H9 (cell line): ENCODE measurements around the gene ARF1. TPM values are rescaled to one million over a fixed set of nuclear protein-coding genes. Genes with fewer than 3 reads are reported as not detected.

ENCODE experiments used
- DNase-seq: peaks from one replicate; pipeline ENCODE4 v3.0.0-alpha.2; 2017
- H2AFZ ChIP-seq: one replicate; pipeline ENCODE4 v1.6.1; 2013; ENCODE audit warnings: mild to moderate bottlenecking, low read length, control low read depth, moderate library complexity
- H2AK5ac ChIP-seq: 2 replicates; pipeline ENCODE4 v1.6.1; 2013; ENCODE audit warnings: low read length, control low read depth, mixed read lengths; ENCODE audit not compliant: insufficient read length
- H2BK120ac ChIP-seq: one replicate; pipeline ENCODE4 v1.6.1; 2013; ENCODE audit warnings: low read depth, mild to moderate bottlenecking, low read length, control low read depth, inconsistent platforms; ENCODE audit not compliant: poor library complexity, severe bottlenecking
- H2BK12ac ChIP-seq: 2 replicates; pipeline ENCODE4 v1.6.1; 2013; ENCODE audit warnings: low read length, control low read depth, mixed read lengths, low read depth; ENCODE audit not compliant: insufficient read length
- H2BK15ac ChIP-seq: 2 replicates; pipeline ENCODE4 v1.6.1; 2013; ENCODE audit warnings: low read depth, low read length, control low read depth
- H2BK20ac ChIP-seq: one replicate; pipeline ENCODE4 v1.6.1; 2013; ENCODE audit warnings: low read depth, mild to moderate bottlenecking, low read length, control low read depth, inconsistent platforms; ENCODE audit not compliant: poor library complexity, severe bottlenecking
- H2BK5ac ChIP-seq: 2 replicates; pipeline ENCODE4 v1.6.1; 2013; ENCODE audit warnings: low read length, control low read depth, mixed read lengths; ENCODE audit not compliant: insufficient read length
- H3K14ac ChIP-seq: 2 replicates; pipeline ENCODE4 v1.6.1; 2013; ENCODE audit warnings: low read length, control low read depth; ENCODE audit not compliant: insufficient read depth
- H3K18ac ChIP-seq: 2 replicates; pipeline ENCODE4 v1.6.1; 2013; ENCODE audit warnings: low read depth, mild to moderate bottlenecking, mixed read lengths, low read length, control low read depth; ENCODE audit not compliant: insufficient read length
- H3K23ac ChIP-seq: 2 replicates; pipeline ENCODE4 v1.6.1; 2013; ENCODE audit warnings: low read length, control low read depth, mixed read lengths, low read depth; ENCODE audit not compliant: insufficient read length
- H3K23me2 ChIP-seq: 2 replicates; pipeline ENCODE4 v1.6.1; 2013; ENCODE audit warnings: low read depth, mild to moderate bottlenecking, mixed read lengths, low read length, control low read depth; ENCODE audit not compliant: insufficient read length, poor library complexity, severe bottlenecking
- H3K27ac ChIP-seq: 2 replicates; pipeline ENCODE4 v1.5.1; 2013; ENCODE audit warnings: low read length, control low read depth, mixed read lengths, low read depth; ENCODE audit not compliant: insufficient read length
- H3K27me3 ChIP-seq: 2 replicates; pipeline ENCODE4 v1.6.1; 2013; ENCODE audit warnings: low read length, control low read depth, inconsistent platforms; ENCODE audit not compliant: insufficient read depth
- H3K4ac ChIP-seq: 2 replicates; pipeline ENCODE4 v1.6.1; 2013; ENCODE audit warnings: low read depth, mild to moderate bottlenecking, control low read depth, inconsistent platforms, low read length, moderate library complexity
- H3K4me1 ChIP-seq: 2 replicates; pipeline ENCODE4 v1.6.1; 2013; ENCODE audit warnings: low read length, control low read depth, inconsistent platforms; ENCODE audit not compliant: insufficient read depth
- H3K4me2 ChIP-seq: 2 replicates; pipeline ENCODE4 v1.6.1; 2013; ENCODE audit warnings: low read length, control low read depth, mixed read lengths; ENCODE audit not compliant: insufficient read length, insufficient read depth
- H3K56ac ChIP-seq: 2 replicates; pipeline ENCODE4 v1.6.1; 2013; ENCODE audit warnings: low read depth, mild to moderate bottlenecking, mixed read lengths, low read length, control low read depth; ENCODE audit not compliant: insufficient read length
- H3K79me1 ChIP-seq: 2 replicates; pipeline ENCODE4 v1.6.1; 2013; ENCODE audit warnings: low read depth, mild to moderate bottlenecking, moderate library complexity, low read length, control low read depth, inconsistent platforms; ENCODE audit not compliant: insufficient read depth, poor library complexity, severe bottlenecking
- H3K79me2 ChIP-seq: 2 replicates; pipeline ENCODE4 v1.6.1; 2013; ENCODE audit warnings: low read length, control low read depth, inconsistent platforms; ENCODE audit not compliant: insufficient read depth
- H3K9ac ChIP-seq: 2 replicates; pipeline ENCODE4 v1.6.1; 2013; ENCODE audit warnings: low read length, control low read depth, mixed read lengths; ENCODE audit not compliant: insufficient read length; ENCODE audit errors: extremely low read depth
- H3K9me3 ChIP-seq: one replicate; pipeline ENCODE4 v1.6.1; 2013; ENCODE audit warnings: low read depth, low read length, inconsistent platforms; ENCODE audit not compliant: control insufficient read depth
- H3T11ph ChIP-seq: one replicate; pipeline ENCODE4 v1.6.1; 2013; ENCODE audit warnings: mild to moderate bottlenecking, low read length, control low read depth, inconsistent platforms
- H4K20me1 ChIP-seq: one replicate; pipeline ENCODE4 v1.6.1; 2013; ENCODE audit not compliant: control insufficient read depth, insufficient read length, insufficient read depth
- H4K5ac ChIP-seq: 2 replicates; pipeline ENCODE4 v1.6.1; 2013; ENCODE audit warnings: low read depth, mild to moderate bottlenecking, mixed read lengths, low read length, control low read depth; ENCODE audit not compliant: insufficient read length
- H4K8ac ChIP-seq: replicated peaks from 2 replicates; pipeline ENCODE4 v1.6.1; 2013; ENCODE audit warnings: low read length, control low read depth, mixed read lengths, low read depth; ENCODE audit not compliant: insufficient read length
- H4K91ac ChIP-seq: 2 replicates; pipeline ENCODE4 v1.6.1; 2013; ENCODE audit warnings: low read depth, mild to moderate bottlenecking, moderate library complexity, mixed read lengths, low read length, control low read depth; ENCODE audit not compliant: insufficient read length
- H3K27ac Mint-ChIP-seq, 3 experiments: 2 replicates in 2 of 3; 3 replicates in 1 of 3; pipeline ENCODE4 v1.8.0; 2020 to 2021; ENCODE audit warnings: mixed read lengths in 3 of 3, mild to moderate bottlenecking in 1 of 3, moderate library complexity in 1 of 3
- H3K27me3 Mint-ChIP-seq: 2 replicates; pipeline ENCODE4 v1.8.0; 2021; ENCODE audit warnings: low read depth, mild to moderate bottlenecking, moderate library complexity, mixed read lengths
- H3K36me3 Mint-ChIP-seq, 3 experiments: 2 replicates in 2 of 3; 3 replicates in 1 of 3; pipeline ENCODE4 v1.8.0; 2020 to 2021; ENCODE audit warnings: low read depth in 3 of 3, mixed read lengths in 3 of 3; ENCODE audit not compliant: insufficient read depth in 1 of 3
- H3K4me1 Mint-ChIP-seq, 2 experiments: 2 replicates each; pipeline ENCODE4 v1.8.0; 2020; ENCODE audit warnings: mixed read lengths in 2 of 2
- H3K4me3 Mint-ChIP-seq, 2 experiments: 2 replicates in 1 of 2; 3 replicates in 1 of 2; pipeline ENCODE4 v1.8.0; 2020 to 2021; ENCODE audit warnings: mild to moderate bottlenecking in 2 of 2, mixed read lengths in 2 of 2, moderate library complexity in 1 of 2
- H3K9me3 Mint-ChIP-seq, 2 experiments: 2 replicates in 1 of 2; 3 replicates in 1 of 2; pipeline ENCODE4 v1.8.0; 2020; ENCODE audit warnings: mild to moderate bottlenecking in 2 of 2, mixed read lengths in 2 of 2, moderate library complexity in 1 of 2
- WGBS: extraction: QIAGEN DNeasy Blood & Tissue Kit; methylation state at CpG from one replicate; pipeline ENCODE4 v1.1.7; 2013; ENCODE audit warnings: missing lambda C conversion rate, low lambda C conversion rate, mixed read lengths; ENCODE audit not compliant: insufficient read length; ENCODE audit errors: extremely low coverage; 5-methylcytosine and 5-hydroxymethylcytosine counted together
- total RNA-seq: library from RNA; stranded (reverse); gene quantifications from 2 replicates; pipeline ENCODE4 v1.2.1, GENCODE V29; 2021
- TF ChIP-seq, protein P1 (sequence below): fragments of 200-600 bp; sonication (generic); conservative IDR thresholded peaks from 3 replicates; pipeline ENCODE4 v1.8.0; 2021; ENCODE audit warnings: antibody characterized with exemption, mild to moderate bottlenecking

Gene ARF1
- total RNA-seq, 1 experiment from 2014 or later: 258 TPM

DNA sequence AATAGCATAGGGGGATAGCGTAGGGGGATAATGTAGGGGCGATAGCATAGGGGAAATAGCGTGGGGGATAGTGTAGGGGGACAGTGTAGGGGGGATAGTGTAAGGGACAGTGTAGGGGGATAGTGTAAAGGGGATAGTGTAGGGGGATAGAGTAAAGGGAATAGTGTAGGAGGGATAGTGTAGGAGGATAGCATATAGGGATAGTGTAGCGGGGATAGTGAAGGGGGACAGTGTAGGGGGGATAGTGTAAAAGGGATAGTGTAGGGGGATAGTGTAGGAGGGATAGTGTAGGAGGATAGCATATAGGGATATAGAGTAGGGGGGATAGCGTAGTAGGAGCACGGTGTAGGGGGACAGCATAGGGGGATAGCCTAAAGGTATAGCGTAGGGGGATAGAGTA is 14.1 kb upstream of the ARF1 start:
- no peak overlapping the region for H3K27ac ChIP-seq
- H3K9ac ChIP-seq: no peak overlapping the region
- H3K27me3 ChIP-seq: peaks cover 66% of the 10 kb centered on the region; the same call in 1 of the 2 replicates

More for the DNA sequence above, 14.1 kb upstream of the ARF1 start:
- no peak overlapping the region for H3K56ac ChIP-seq
- no peak overlapping the region for H4K5ac ChIP-seq
- H3K27ac Mint-ChIP-seq: no peak overlapping the region
- H2AFZ ChIP-seq: no peak overlapping the region
- H3K23me2 ChIP-seq: no peaks in the 10 kb centered on the region
- H2BK12ac ChIP-seq: no peak overlapping the region
- H3K18ac ChIP-seq: no peak overlapping the region
- H3K79me1 ChIP-seq: no peaks in the 10 kb centered on the region
- H3T11ph ChIP-seq: no peak overlapping the region
- 100% methylated on average over 6 of the region's 7 CpGs for WGBS
- no peak overlapping the region for H3K23ac ChIP-seq
- TF ChIP-seq, protein P1, sequence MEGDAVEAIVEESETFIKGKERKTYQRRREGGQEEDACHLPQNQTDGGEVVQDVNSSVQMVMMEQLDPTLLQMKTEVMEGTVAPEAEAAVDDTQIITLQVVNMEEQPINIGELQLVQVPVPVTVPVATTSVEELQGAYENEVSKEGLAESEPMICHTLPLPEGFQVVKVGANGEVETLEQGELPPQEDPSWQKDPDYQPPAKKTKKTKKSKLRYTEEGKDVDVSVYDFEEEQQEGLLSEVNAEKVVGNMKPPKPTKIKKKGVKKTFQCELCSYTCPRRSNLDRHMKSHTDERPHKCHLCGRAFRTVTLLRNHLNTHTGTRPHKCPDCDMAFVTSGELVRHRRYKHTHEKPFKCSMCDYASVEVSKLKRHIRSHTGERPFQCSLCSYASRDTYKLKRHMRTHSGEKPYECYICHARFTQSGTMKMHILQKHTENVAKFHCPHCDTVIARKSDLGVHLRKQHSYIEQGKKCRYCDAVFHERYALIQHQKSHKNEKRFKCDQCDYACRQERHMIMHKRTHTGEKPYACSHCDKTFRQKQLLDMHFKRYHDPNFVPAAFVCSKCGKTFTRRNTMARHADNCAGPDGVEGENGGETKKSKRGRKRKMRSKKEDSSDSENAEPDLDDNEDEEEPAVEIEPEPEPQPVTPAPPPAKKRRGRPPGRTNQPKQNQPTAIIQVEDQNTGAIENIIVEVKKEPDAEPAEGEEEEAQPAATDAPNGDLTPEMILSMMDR: no peak
- H3K4ac ChIP-seq: no peak overlapping the region
- no peak overlapping the region for H2AK5ac ChIP-seq
- no peak overlapping the region for H4K91ac ChIP-seq
- no peak overlapping the region for H2BK5ac ChIP-seq
- H2BK20ac ChIP-seq: no peak overlapping the region
- no peaks in the 10 kb centered on the region for H3K9me3 ChIP-seq
- no peak overlapping the region for H2BK15ac ChIP-seq
- no peaks in the 10 kb centered on the region for H3K79me2 ChIP-seq
- H3K36me3 Mint-ChIP-seq: no peaks in the 10 kb centered on the region
- no peaks in the 10 kb centered on the region for H4K20me1 ChIP-seq
- H3K4me1 Mint-ChIP-seq: peaks cover 0 to 2% of the 10 kb centered on the region in 2 experiments; a peak in 1 of 4 replicates
- H3K4me2 ChIP-seq: no peak overlapping the region
- no peak overlapping the region for H3K4me3 Mint-ChIP-seq
- no peak overlapping the region for H2BK120ac ChIP-seq
- H3K14ac ChIP-seq: no peak overlapping the region
- H3K4me1 ChIP-seq: no peaks in the 10 kb centered on the region
- H4K8ac ChIP-seq: no peak overlapping the region
- H3K27me3 Mint-ChIP-seq: peaks cover 75% of the 10 kb centered on the region
- H3K9me3 Mint-ChIP-seq: no peaks in the 10 kb centered on the region
- no peak for DNase-seq
